PC-9 (cell line): Measurements from ENCODE around the gene GOLT1A. TPM values are rescaled to one million over a fixed set of nuclear protein-coding genes. Genes with fewer than 3 reads are reported as not detected.
A peak's percentile ranks its signal among the peaks of the same experiment; 100 is the strongest.

ENCODE experiments used
- BruUV-seq: library from RNA; stranded (reverse); fragments of 400-500 nt; replicated peaks from 2 replicates; lab custom pipeline; 2021; lab: Mats Ljungman, UMichigan
- CTCF ChIA-PET: fragments of 300-600 bp; sonication (Branson Sonifier 250); formaldehyde crosslinking; loops from one replicate; lab custom pipeline; 2022; ENCODE audit warnings: antibody characterized with exemption; lab: Charles Lee
- POLR2A ChIA-PET: fragments of 300-600 bp; sonication (Branson Sonifier 250); formaldehyde crosslinking; loops from one replicate; lab custom pipeline; 2022; ENCODE audit warnings: antibody characterized with exemption; ENCODE audit not compliant: unreplicated experiment; lab: Charles Lee
- DNase-seq, 2 experiments: peaks; one replicate each; pipeline versions ENCODE4 v3.0.0 to v3.0.0-alpha.2; 2015 to 2022; ENCODE audit warnings: mixed read lengths in 1 of 2
- H2AFZ ChIP-seq: fragments of 200-600 bp; sonication (generic); 2 replicates; pipeline ENCODE4 v1.8.1; 2017; ENCODE audit warnings: antibody characterized with exemption
- H3F3A ChIP-seq: fragments of 200-600 bp; sonication (generic); 2 replicates; pipeline ENCODE4 v1.8.1; 2017; ENCODE audit warnings: antibody characterized with exemption, mild to moderate bottlenecking, low read depth; ENCODE audit not compliant: insufficient read depth
- H3K27ac ChIP-seq: fragments of 200-600 bp; sonication (generic); 2 replicates; pipeline ENCODE4 v1.6.1; 2016; ENCODE audit warnings: mixed run types
- H3K27me3 ChIP-seq: fragments of 200-600 bp; sonication (generic); 2 replicates; pipeline ENCODE4 v1.6.1; 2016; ENCODE audit warnings: low read depth, mixed run types; ENCODE audit not compliant: insufficient read depth
- H3K36me3 ChIP-seq: fragments of 200-600 bp; sonication (generic); 2 replicates; pipeline ENCODE4 v1.6.1; 2016; ENCODE audit warnings: low read depth, mixed run types
- H3K4me1 ChIP-seq: fragments of 200-600 bp; sonication (generic); replicated peaks from 2 replicates; pipeline ENCODE4 v1.6.1; 2016; ENCODE audit warnings: mixed run types; ENCODE audit not compliant: insufficient read depth
- H3K4me2 ChIP-seq: fragments of 200-600 bp; sonication (generic); 2 replicates; pipeline ENCODE4 v1.6.1; 2017; ENCODE audit warnings: mixed run types
- H3K4me3 ChIP-seq: fragments of 200-600 bp; sonication (generic); 2 replicates; pipeline ENCODE4 v1.6.1; 2016; ENCODE audit warnings: mixed run types
- H3K79me2 ChIP-seq: fragments of 200-600 bp; sonication (generic); 2 replicates; pipeline ENCODE4 v1.6.1; 2017; ENCODE audit warnings: low read depth, mixed run types
- H3K9me2 ChIP-seq: fragments of 200-600 bp; sonication (generic); 2 replicates; pipeline ENCODE4 v1.8.1; 2017; ENCODE audit warnings: mild to moderate bottlenecking; ENCODE audit not compliant: insufficient read depth
- H3K9me3 ChIP-seq: fragments of 200-600 bp; sonication (generic); 2 replicates; pipeline ENCODE4 v1.8.1; 2016; ENCODE audit warnings: low read depth; ENCODE audit not compliant: insufficient read depth
- H4K20me1 ChIP-seq: fragments of 200-600 bp; sonication (generic); 2 replicates; pipeline ENCODE4 v1.8.1; 2017; ENCODE audit not compliant: insufficient read depth
- EZH2 ChIP-seq: fragments of 200-600 bp; sonication (generic); IDR thresholded peaks from 2 replicates; pipeline ENCODE4 v1.8.0; 2017; ENCODE audit warnings: antibody characterized with exemption, low read depth
- intact Hi-C: fragments of 100-400 bp; cut with micrococcal nuclease; formaldehyde crosslinking; loops from one replicate; pipeline ENCODE4 v1.10.0; 2022; ENCODE audit not compliant: unreplicated experiment
- total RNA-seq: library from RNA; stranded (reverse); gene quantifications from 2 replicates; pipeline ENCODE4 v1.2.3, GENCODE V29; 2021
- TF ChIP-seq, protein P1 (sequence below): fragments of 200-600 bp; sonication (generic); conservative IDR thresholded peaks from 2 replicates; pipeline ENCODE4 v1.6.1; 2017; ENCODE audit warnings: mixed run types, antibody characterized with exemption, mild to moderate bottlenecking, moderate library complexity

GOLT1A gene
- total RNA-seq, 1 experiment from 2014 or later = 18.7 TPM

DNA sequence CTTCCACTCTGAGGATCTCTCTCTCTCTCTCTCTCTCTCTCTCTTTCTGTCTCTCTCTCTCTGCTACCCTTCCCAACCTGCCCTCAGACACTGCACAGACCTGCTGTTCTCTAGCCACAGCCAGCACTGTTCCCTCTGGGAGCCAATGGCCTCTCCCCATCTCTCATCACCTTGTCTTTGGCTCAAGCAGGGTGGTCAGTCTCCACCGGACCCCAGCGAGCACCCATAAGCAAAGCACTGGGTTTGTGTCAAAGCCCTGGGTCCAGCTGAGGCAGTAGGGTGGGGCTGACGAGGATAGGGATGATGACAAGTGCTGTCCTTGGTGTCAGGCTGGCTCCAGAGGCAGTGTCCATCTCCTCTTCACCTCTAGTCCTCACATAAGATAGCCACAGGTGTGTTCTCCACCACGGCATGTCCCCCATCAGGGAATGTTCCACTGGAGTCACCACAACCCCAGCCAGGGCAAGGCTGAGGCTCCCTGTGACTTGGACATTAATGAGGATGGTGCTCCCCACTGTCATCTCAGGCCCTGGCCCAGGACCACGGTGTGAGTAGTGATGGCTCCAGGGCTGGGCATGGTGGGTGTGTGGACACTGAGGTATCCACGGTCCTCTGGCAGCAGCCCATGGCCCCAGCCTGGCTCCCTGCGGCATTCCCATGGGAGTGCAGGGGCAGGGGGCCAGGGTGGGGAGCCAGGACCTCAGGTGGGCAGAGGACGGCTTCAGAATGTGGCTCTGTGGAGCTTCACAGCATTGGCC lies 8.4 kb upstream of the GOLT1A start:
- peaks cover 24% of the 10 kb centered on the region for H3K36me3 ChIP-seq
- TSS peak; percentile 21 for BruUV-seq
- no peak overlapping the region for H2AFZ ChIP-seq
- H3K79me2 ChIP-seq = 0 out of 2 replicates have a peak, but pooled peaks cover 13% of the 10 kb centered on the region
- DNase-seq = no peak
- ChIA-PET POLR2A (no interaction called here), CTCF (no interaction called here)
- peaks cover 57% of the 10 kb centered on the region for H3F3A ChIP-seq
- no peak overlapping the region for H3K4me2 ChIP-seq
- H3K4me3 ChIP-seq = no peak overlapping the region
- H3K9me2 ChIP-seq = no peaks in the 10 kb centered on the region
- no peaks in the 10 kb centered on the region for H4K20me1 ChIP-seq
- TF ChIP-seq, protein P1, sequence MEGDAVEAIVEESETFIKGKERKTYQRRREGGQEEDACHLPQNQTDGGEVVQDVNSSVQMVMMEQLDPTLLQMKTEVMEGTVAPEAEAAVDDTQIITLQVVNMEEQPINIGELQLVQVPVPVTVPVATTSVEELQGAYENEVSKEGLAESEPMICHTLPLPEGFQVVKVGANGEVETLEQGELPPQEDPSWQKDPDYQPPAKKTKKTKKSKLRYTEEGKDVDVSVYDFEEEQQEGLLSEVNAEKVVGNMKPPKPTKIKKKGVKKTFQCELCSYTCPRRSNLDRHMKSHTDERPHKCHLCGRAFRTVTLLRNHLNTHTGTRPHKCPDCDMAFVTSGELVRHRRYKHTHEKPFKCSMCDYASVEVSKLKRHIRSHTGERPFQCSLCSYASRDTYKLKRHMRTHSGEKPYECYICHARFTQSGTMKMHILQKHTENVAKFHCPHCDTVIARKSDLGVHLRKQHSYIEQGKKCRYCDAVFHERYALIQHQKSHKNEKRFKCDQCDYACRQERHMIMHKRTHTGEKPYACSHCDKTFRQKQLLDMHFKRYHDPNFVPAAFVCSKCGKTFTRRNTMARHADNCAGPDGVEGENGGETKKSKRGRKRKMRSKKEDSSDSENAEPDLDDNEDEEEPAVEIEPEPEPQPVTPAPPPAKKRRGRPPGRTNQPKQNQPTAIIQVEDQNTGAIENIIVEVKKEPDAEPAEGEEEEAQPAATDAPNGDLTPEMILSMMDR = no peak
- no peak for TF ChIP-seq EZH2
- intact Hi-C loops = no loop called here
- peaks cover 23% of the 10 kb centered on the region for H3K4me1 ChIP-seq
- no peaks in the 10 kb centered on the region for H3K27me3 ChIP-seq
- no peak overlapping the region for H3K27ac ChIP-seq
- H3K9me3 ChIP-seq = no peaks in the 10 kb centered on the region

DNA sequence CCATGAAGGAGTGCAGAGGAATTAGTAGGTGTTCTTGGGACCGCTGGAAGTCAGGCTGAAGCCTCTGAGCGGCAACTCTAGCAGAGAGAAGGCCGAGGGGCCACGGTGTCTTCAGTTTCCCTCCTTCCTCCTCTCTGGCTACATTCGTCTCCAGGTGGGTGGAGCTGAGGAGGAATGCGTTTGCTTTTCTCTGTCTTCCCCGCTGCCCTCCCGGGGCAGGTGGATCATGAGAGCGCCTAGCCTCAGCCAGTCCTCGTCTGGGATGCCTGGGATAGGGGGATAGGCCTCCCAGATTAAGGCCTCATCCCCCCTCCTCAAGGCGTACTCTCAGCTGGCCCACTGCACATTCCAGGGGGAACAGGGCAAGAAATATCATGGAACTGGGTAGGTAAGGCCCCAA lies 7.5 kb upstream of the GOLT1A start:
- BruUV-seq = no TSS peak
- Histone ChIP-seq H3K9me3 (no peaks in the 10 kb centered on the region), H4K20me1 (no peaks in the 10 kb centered on the region), H2AFZ (no peak overlapping the region), H3F3A (peaks cover 54% of the 10 kb centered on the region; the same call in 1 of the 2 replicates), H3K4me2 (no peak overlapping the region), H3K27me3 (no peaks in the 10 kb centered on the region), H3K4me1 (peaks cover 14% of the 10 kb centered on the region), H3K36me3 (peaks cover 24% of the 10 kb centered on the region), H3K27ac (no peak overlapping the region), H3K9me2 (no peaks in the 10 kb centered on the region), H3K79me2 (0 out of 2 replicates have a peak, but pooled peaks cover 13% of the 10 kb centered on the region), H3K4me3 (no peak overlapping the region)
- no peak for DNase-seq
- ChIA-PET CTCF (no interaction called here), POLR2A (no interaction called here)
- intact Hi-C loops = no loop called here
- TF ChIP-seq, protein P1 = no peak
- TF ChIP-seq EZH2 = no peak

DNA sequence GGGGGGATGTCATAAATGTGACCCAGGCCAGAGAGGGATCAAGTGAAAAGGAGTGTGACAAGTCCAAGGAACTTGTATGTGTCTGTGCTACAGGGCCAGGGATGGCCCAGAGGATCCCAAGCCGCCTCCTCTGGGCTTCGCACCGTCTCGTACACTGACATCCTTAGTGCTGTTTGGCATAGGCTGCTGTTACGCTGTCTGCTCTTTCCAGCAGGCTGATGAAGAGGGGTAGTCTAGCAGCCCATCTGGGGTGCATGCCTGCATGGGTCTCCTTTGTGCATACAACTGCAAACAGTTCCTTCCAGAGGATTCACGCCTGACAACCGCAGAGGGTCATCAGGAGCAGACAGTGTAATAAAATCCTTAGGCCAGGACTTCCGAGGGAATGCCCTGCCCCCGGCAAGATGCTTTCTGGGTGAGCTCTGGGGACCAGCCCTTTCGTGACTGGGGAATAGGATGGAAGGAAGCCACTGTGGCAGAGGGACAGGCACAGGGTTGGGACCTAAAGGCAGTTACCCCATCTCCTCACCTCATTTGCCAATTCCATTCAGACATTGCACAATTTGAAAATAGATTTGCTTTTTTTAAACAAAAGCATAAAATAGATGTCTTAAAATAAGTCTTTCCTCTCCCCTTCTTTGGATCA lies 6.3 kb upstream of the GOLT1A start:
- Histone ChIP-seq H3K4me1 (peaks cover 2% of the 10 kb centered on the region), H3K4me3 (no peak overlapping the region), H4K20me1 (no peaks in the 10 kb centered on the region), H3K9me2 (no peaks in the 10 kb centered on the region), H3F3A (peaks cover 44% of the 10 kb centered on the region; the same call in 1 of the 2 replicates), H3K4me2 (no peak overlapping the region), H3K9me3 (no peaks in the 10 kb centered on the region), H2AFZ (no peak overlapping the region), H3K27me3 (no peaks in the 10 kb centered on the region), H3K27ac (no peak overlapping the region), H3K79me2 (0 out of 2 replicates have a peak, but pooled peaks cover 8% of the 10 kb centered on the region), H3K36me3 (peaks cover 24% of the 10 kb centered on the region; the same call in 1 of the 2 replicates)
- ChIA-PET CTCF (interaction anchor here (0.7 kb wide), 1 partner anchor 137 kb away, joined by 6 read pairs; no protein-coding TSS in a partner anchor), POLR2A (no interaction called here)
- no TSS peak for BruUV-seq
- TF ChIP-seq, protein P1 = no peak
- no peak for TF ChIP-seq EZH2
- DNase-seq = no peak
- intact Hi-C loops = no loop called here
